GM12801 (cell line): ENCODE measurements around the gene ARHGAP5.

Experiments
- CTCF ChIP-seq: IDR thresholded peaks from one replicate; pipeline ENCODE4 v1.5.1; 2011; ENCODE audit warnings: control low read depth; ENCODE audit not compliant: insufficient read length; ENCODE audit errors: extremely low read depth

The ARHGAP5 gene

DNA sequence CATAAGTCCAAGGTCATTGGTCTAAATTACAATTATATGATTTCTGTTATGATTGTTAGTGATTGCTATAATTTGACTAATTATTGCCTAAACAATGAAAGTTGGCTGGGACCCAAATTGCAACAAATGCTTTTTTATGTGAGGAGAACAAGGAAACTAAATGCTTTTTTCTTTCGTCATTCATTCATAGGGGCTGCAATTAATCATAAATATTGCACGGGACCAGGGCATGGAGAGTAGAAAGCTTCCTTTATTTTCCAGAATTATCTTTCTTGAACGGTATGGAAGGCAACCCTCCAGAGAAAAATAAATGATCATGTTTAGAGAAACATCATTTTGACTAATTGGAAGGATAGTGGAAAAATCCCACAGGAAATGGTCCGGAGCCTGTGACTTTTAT, 32.6 kb upstream of the ARHGAP5 start:
- TF ChIP-seq CTCF, result no peak

DNA sequence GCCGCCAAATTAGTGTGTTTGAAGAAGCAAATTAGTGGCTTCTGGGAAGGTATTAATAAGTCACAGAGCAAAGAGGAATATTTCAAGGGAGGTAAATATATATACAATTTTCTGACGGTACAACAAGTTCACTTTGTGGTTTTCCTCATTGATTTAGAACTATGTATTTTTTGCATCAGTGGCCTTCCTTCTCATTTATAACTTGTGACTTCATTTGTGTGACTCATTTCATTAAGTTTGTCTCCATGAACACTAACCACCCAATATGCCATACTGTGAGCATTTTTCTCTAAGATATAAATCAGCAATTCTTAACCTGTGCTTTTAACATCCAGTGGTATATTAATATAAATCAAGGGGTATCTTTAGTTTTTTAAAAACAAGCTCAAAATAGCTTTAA, 29.3 kb upstream of the ARHGAP5 start:
- TF ChIP-seq CTCF, result no peak

- TF ChIP-seq CTCF, result no peak
These were observed 27.6 kb upstream of the ARHGAP5 start for GRCh38 chr14:32049361-32050088.

GRCh38 chr14:32050878-32051277, 26.2 kb upstream of the ARHGAP5 start:
- no peak for TF ChIP-seq CTCF

DNA sequence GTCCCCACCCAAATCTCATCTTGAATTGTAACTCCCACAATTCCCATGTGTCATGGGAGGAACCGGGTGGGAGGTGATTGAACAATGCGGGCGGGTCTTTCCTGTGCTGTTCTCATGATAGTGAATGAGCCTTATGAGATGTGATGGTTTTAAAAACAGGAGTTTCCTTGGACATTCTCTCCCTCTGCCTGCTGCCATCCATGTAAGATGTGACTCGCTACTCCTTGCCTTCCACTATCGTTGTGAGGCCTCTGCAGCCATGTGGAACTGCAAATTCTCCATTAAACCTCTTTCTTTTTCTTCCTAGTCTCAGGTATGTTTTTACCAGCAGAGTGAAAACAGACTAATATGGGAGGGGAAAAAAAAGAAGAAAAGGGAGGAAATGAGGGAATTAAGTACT, 22.6 kb upstream of the ARHGAP5 start:
- TF ChIP-seq CTCF, result no peak

DNA sequence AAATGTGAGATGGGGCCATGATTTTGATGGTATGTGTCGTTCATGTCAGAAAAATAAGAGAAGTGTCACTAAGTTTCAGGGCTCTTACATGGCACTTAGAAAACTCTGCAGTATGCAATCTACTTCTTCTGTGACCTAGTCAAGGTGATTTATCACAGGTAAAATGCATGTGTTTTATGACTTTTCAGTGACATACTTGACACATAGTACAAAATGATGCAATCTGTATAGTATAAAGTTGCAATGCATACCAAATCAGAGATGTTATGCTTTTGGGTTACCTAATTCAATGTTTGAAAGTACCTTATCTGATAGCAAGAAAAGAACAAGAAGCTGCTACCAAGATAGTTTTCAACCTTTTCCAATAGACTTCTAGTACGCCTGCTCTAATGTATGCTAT, 21.9 kb upstream of the ARHGAP5 start:
- TF ChIP-seq CTCF, result no peak

- no peak for TF ChIP-seq CTCF
These were observed 17.4 kb upstream of the ARHGAP5 start for GRCh38 chr14:32059702-32060101.
